ENCODE measurements around the gene ANKH. TPM values are rescaled to one million over a fixed set of nuclear protein-coding genes. Genes with fewer than 3 reads are reported as not detected.

ANKH gene
- total and polyA plus RNA-seq, 12 donors: 4.8 to 45.6 (median 30.9) TPM

DNA sequence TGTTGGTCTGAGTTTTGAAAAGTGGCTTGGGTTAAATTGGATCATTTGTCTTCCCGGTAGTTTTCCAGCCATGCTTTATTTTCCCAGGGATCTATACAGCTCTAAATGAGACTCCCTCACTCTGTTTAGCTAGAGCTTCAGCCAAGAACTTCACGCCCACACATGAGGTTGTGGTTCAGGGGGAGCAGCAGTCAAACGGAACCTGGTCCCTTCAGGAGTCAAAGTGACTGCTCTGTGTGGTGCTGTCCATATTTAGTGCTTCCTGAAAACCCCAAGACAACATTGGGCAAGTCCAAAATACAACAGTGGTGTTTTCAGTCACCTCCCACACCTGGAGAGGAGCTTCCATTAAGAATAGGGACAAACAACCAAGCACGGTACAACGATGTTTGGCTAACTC is 90.5 kb downstream of the ANKH start:
- intact Hi-C loops (cut with DNase I): no loop called here
- Histone ChIP-seq H3K4me3 (no peak overlapping the region), H3K4me1 (replicated peaks in 1 of 2) (no peaks in the 10 kb centered on the region), H3K27ac (no peak overlapping the region), H3K9me3 (replicated peaks in 1 of 3) (no peaks in the 10 kb centered on the region), H3K27me3 (no peaks in the 10 kb centered on the region), H3K36me3 (replicated peaks in 1 of 2) (no peaks in the 10 kb centered on the region)
- no peak for DNase-seq
- TF ChIP-seq, protein P1, sequence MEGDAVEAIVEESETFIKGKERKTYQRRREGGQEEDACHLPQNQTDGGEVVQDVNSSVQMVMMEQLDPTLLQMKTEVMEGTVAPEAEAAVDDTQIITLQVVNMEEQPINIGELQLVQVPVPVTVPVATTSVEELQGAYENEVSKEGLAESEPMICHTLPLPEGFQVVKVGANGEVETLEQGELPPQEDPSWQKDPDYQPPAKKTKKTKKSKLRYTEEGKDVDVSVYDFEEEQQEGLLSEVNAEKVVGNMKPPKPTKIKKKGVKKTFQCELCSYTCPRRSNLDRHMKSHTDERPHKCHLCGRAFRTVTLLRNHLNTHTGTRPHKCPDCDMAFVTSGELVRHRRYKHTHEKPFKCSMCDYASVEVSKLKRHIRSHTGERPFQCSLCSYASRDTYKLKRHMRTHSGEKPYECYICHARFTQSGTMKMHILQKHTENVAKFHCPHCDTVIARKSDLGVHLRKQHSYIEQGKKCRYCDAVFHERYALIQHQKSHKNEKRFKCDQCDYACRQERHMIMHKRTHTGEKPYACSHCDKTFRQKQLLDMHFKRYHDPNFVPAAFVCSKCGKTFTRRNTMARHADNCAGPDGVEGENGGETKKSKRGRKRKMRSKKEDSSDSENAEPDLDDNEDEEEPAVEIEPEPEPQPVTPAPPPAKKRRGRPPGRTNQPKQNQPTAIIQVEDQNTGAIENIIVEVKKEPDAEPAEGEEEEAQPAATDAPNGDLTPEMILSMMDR (IDR thresholded peaks at IDR 0.05): no peak
- TF ChIP-seq POLR2A (IDR thresholded peaks at IDR 0.05): no peak
- WGBS, 4 donors: 74 to 92% (median 80%) methylated on average over 5 of the region's 5 CpGs

DNA sequence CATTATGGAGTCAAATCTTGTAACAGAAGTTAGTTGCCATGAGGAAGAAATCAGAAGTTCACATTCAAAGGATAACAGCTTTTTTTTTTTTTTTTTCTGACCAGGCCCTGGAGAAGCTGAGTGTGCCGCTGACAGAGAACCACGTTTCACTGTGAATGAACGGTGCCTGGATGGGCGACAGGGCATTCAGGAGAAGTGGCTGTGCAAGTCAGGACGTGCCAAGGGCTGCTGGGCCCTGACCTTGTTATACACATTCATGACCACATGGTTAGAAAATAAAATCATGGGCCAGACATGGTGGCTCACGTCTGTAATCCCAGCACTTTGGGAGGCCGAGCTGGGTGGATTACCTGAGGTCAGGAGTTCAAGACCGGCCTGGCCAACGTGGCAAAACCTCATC is 91.6 kb downstream of the ANKH start:
- no peaks in the 10 kb centered on the region for H3K36me3 ChIP-seq (replicated peaks in 1 of 2)
- WGBS, 4 donors: 85 to 92% (median 91%) methylated on average over 9 of the region's 9 CpGs
- H3K27ac ChIP-seq: no peak overlapping the region
- no peaks in the 10 kb centered on the region for H3K4me1 ChIP-seq (replicated peaks in 1 of 2)
- no peaks in the 10 kb centered on the region for H3K9me3 ChIP-seq (replicated peaks in 1 of 3)
- intact Hi-C loops (cut with DNase I): no loop called here
- TF ChIP-seq, protein P1 (IDR thresholded peaks at IDR 0.05): no peak
- TF ChIP-seq POLR2A (IDR thresholded peaks at IDR 0.05): no peak
- H3K4me3 ChIP-seq: no peak overlapping the region
- no peaks in the 10 kb centered on the region for H3K27me3 ChIP-seq
- DNase-seq: no peak

DNA sequence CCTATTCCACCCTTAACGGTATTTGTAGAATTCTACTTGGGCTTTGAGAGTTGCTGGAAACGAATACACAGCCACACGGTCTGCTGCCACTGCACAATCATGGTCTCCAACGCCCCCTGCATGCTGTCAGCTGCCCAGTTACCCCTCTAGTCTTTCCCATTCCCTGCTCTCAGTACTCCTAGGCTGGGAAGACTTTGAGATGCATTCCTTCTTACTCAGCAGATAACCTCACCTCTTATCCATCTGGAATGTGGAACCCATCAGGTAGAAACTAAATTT is 92.8 kb downstream of the ANKH start:
- Histone ChIP-seq H3K27me3 (no peaks in the 10 kb centered on the region), H3K4me1 (replicated peaks in 1 of 2) (no peaks in the 10 kb centered on the region)
- WGBS, 4 donors: 71 to 84% (median 76%) methylated on average over 4 of the region's 4 CpGs

DNA sequence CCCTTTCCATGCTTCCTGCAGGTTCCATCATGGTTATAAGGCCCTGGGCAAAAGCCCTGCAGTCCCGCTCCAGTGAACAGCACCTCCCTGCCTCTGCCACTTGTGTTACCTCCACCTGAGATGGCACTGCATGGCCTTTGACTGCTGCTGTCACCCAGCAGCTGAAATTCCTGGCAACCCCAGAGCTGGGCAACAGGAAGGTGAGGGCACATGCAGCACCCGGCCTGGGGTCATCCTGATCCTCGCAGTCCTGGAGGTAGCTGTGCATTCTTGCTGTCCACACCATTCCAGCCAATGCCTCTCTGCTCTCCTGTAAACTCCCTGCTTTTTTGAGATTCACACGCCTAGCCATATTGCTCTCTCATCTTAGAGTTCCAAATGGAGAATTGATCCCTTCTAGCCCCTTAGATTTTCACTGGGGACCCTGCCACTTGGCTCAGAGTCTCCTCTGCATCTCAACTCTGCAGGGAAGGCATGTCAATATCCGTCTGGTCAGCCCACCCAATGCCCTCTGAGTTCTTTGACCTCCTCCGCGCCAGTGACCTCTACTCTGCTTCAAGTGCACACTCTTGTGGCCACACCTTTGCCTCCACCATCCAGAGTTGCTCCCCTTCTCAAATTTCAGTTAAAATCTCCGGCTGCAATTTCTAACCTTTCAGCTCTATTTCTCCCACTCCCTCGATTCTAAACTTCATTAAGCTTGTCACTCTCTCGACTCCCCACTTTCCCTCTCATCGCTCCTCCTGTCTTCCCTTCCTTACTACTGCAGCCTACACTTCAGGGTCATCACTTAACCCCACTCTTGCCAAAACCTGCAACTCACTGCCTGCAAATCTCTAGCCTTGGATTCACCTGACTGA is 93.4 kb downstream of the ANKH start:
- H3K27me3 ChIP-seq: no peaks in the 10 kb centered on the region
- no peak overlapping the region for H3K4me3 ChIP-seq
- H3K36me3 ChIP-seq (replicated peaks in 1 of 2): no peaks in the 10 kb centered on the region
- DNase-seq: no peak
- no peak for TF ChIP-seq POLR2A (IDR thresholded peaks at IDR 0.05)
- TF ChIP-seq, protein P1 (IDR thresholded peaks at IDR 0.05): no peak
- H3K9me3 ChIP-seq (replicated peaks in 1 of 3): no peaks in the 10 kb centered on the region
- H3K4me1 ChIP-seq (replicated peaks in 1 of 2): no peaks in the 10 kb centered on the region
- intact Hi-C loops (cut with DNase I): no loop called here
- WGBS, 4 donors: 80 to 91% (median 81%) methylated on average over 11 of the region's 11 CpGs
- H3K27ac ChIP-seq: no peak overlapping the region

More for the DNA sequence above, 92.8 kb downstream of the ANKH start:
- no peak for TF ChIP-seq POLR2A (IDR thresholded peaks at IDR 0.05)
- TF ChIP-seq, protein P1 (IDR thresholded peaks at IDR 0.05): no peak
- Histone ChIP-seq H3K36me3 (replicated peaks in 1 of 2) (no peaks in the 10 kb centered on the region), H3K27ac (no peak overlapping the region), H3K9me3 (replicated peaks in 1 of 3) (no peaks in the 10 kb centered on the region), H3K4me3 (no peak overlapping the region)
- no peak for DNase-seq
- intact Hi-C loops (cut with DNase I): no loop called here
